ENCODE data around the gene ANKLE2.

ANKLE2 gene

GRCh38 chr12:132743831-132744230 lies 17.8 kb downstream of the ANKLE2 start:
- no peak for DNase-seq

- no peak for DNase-seq
These were observed 20.0 kb downstream of the ANKLE2 start for GRCh38 chr12:132741620-132742019.

GRCh38 chr12:132740652-132741051 lies 21.0 kb downstream of the ANKLE2 start:
- no peak for DNase-seq

GRCh38 chr12:132740313-132740646 lies 21.4 kb downstream of the ANKLE2 start:
- DNase-seq, result no peak

GRCh38 chr12:132739600-132740312 lies 21.9 kb downstream of the ANKLE2 start:
- DNase-seq, result no peak

GRCh38 chr12:132736913-132737312 lies 24.7 kb downstream of the ANKLE2 start:
- DNase-seq, result no peak

- no peak for DNase-seq
These were observed 25.3 kb downstream of the ANKLE2 start for GRCh38 chr12:132736378-132736777.

GRCh38 chr12:132735496-132735895 lies 26.1 kb downstream of the ANKLE2 start:
- no peak for DNase-seq

GRCh38 chr12:132734206-132734605 lies 27.4 kb downstream of the ANKLE2 start:
- DNase-seq, result no peak

GRCh38 chr12:132731574-132731973 lies 30.1 kb downstream of the ANKLE2 start:
- DNase-seq, result no peak

- DNase-seq, result no peak
These were observed 31.3 kb downstream of the ANKLE2 start for GRCh38 chr12:132730353-132730752.

GRCh38 chr12:132729541-132730320 lies 31.9 kb downstream of the ANKLE2 start:
- no peak for DNase-seq

GRCh38 chr12:132728502-132728901 lies 33.1 kb downstream of the ANKLE2 start:
- no peak for DNase-seq

GRCh38 chr12:132727091-132727794 lies 34.4 kb downstream of the ANKLE2 start:
- DNase-seq, result no peak

GRCh38 chr12:132726386-132726785 lies 35.2 kb downstream of the ANKLE2 start:
- no peak for DNase-seq

- DNase-seq, result no peak
These were observed 37.0 kb downstream of the ANKLE2 start for GRCh38 chr12:132724506-132725241.

GRCh38 chr12:132723764-132724140 lies 37.9 kb downstream of the ANKLE2 start:
- DNase-seq, result no peak

GRCh38 chr12:132723015-132723763 lies 38.4 kb downstream of the ANKLE2 start:
- DNase-seq, result no peak

GRCh38 chr12:132720606-132721345 lies 40.9 kb downstream of the ANKLE2 start:
- DNase-seq, result no peak

GRCh38 chr12:132719954-132720324 lies 41.7 kb downstream of the ANKLE2 start:
- no peak for DNase-seq

GRCh38 chr12:132719141-132719953 lies 42.3 kb downstream of the ANKLE2 start:
- DNase-seq, result no peak
